Mucosa of descending colon (tissue), 3 donors: Measurements from ENCODE around the gene NAA30. TPM values are rescaled to one million over a fixed set of nuclear protein-coding genes. Genes with fewer than 3 reads are reported as not detected.
"Not testable (repeated sequence)": the region's sequence is repeated elsewhere in the genome, so short reads cannot be mapped to it uniquely, and the experiment has no call there.

Experiments used
- ATAC-seq: fragments of 200-7000 bp; cut with Tn5 transposase; one replicate; pipeline ENCODE4 v1.9.1; 2020; ENCODE audit warnings: mild to moderate bottlenecking, moderate library complexity
- DNase-seq, 3 donors: peaks; one replicate each; pipeline ENCODE4 v3.0.0-alpha.2; 2020
- H3K36me3 ChIP-seq: fragments of 200-600 bp; one replicate; pipeline ENCODE4 v1.8.0; 2021; ENCODE audit warnings: low read depth, mild to moderate bottlenecking
- H3K4me1 ChIP-seq: fragments of 200-600 bp; one replicate; pipeline ENCODE4 v1.8.0; 2021; ENCODE audit warnings: low read depth, mild to moderate bottlenecking
- H3K4me3 ChIP-seq: fragments of 200-600 bp; one replicate; pipeline ENCODE4 v1.8.0; 2021; ENCODE audit warnings: mild to moderate bottlenecking
- H3K9me3 ChIP-seq: fragments of 200-600 bp; one replicate; pipeline ENCODE4 v1.8.0; 2021; ENCODE audit warnings: mild to moderate bottlenecking
- intact Hi-C, 2 donors: fragments of 100-400 bp; cut with DNase I in 1 of 2; cut with micrococcal nuclease in 1 of 2; formaldehyde crosslinking; loops; one replicate each; pipeline versions ENCODE4 v1.11.0 to v1.11.1; 2022; cut with DNase I, micrococcal nuclease
- total RNA-seq, 3 donors: library from RNA; stranded (reverse); fragmentation: NEBNext Ultra II Directional in 2 of 3; extraction: Animal tissue kit (Norgen Biotek cat#: 25700) in 2 of 3; gene quantifications; one replicate each; pipeline versions ENCODE4 v1.2.1 to v1.2.4, GENCODE V29; 2021 to 2023
- TF ChIP-seq, protein P1 (sequence below): fragments of 200-600 bp; IDR thresholded peaks from one replicate; pipeline ENCODE4 v1.8.0; 2022; ENCODE audit warnings: antibody characterized with exemption, mild to moderate bottlenecking
- donor health status: DM: no; HTN: no; CAD: no; lungs with moderate emphysema.
- donor health status: DM: no; HTN: no; CAD: no.
- donor health status: DM: no; HTN: yes; CAD: no.

Gene NAA30
- total RNA-seq, 3 donors from 2014 or later = 14.1 to 23.2 (median 16.2) TPM

DNA sequence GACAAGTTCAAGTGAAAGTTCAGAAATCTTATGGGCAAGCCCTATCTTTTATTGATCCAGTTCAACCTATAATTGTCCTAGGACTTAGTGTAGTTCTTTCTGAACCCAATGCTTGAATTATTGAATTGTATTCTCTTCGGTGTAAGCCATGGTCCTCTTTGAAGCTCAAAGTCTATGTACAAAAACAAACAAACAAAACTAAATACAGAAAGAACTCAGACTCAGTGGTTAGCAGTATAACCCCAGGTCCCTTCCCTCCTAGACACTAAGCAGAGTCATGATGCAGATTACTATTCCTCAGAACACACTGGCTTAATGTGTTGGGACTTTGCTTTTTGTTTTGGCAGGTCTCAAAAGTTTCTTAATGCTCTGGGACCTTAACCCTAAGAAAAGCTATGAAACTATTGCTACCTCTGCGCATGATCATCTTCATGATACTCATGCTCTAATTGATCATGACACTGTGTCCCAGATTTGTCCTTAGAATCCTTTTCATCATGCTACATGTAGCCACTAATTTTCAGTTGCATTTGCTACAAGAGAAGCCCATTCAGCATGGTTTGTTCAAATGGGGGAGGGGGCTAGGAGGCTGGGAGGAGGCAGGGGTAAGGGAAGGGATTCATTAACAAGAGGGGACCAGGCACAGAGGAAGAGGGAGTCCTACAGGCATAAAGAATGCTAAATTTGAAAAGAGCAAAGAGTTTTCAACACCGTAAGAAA lies 35.1 kb upstream of the NAA30 start:
- H3K4me1 ChIP-seq = no peaks in the 10 kb centered on the region
- DNase-seq (no peak), ATAC-seq (no peak)
- intact Hi-C loops = no loop called here
- H3K4me3 ChIP-seq = no peak overlapping the region
- H3K36me3 ChIP-seq = no peaks in the 10 kb centered on the region
- H3K9me3 ChIP-seq = no peaks in the 10 kb centered on the region
- TF ChIP-seq, protein P1, sequence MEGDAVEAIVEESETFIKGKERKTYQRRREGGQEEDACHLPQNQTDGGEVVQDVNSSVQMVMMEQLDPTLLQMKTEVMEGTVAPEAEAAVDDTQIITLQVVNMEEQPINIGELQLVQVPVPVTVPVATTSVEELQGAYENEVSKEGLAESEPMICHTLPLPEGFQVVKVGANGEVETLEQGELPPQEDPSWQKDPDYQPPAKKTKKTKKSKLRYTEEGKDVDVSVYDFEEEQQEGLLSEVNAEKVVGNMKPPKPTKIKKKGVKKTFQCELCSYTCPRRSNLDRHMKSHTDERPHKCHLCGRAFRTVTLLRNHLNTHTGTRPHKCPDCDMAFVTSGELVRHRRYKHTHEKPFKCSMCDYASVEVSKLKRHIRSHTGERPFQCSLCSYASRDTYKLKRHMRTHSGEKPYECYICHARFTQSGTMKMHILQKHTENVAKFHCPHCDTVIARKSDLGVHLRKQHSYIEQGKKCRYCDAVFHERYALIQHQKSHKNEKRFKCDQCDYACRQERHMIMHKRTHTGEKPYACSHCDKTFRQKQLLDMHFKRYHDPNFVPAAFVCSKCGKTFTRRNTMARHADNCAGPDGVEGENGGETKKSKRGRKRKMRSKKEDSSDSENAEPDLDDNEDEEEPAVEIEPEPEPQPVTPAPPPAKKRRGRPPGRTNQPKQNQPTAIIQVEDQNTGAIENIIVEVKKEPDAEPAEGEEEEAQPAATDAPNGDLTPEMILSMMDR = no peak

GRCh38 chr14:57362361-57362760 lies 28.0 kb upstream of the NAA30 start:
- Histone ChIP-seq H3K4me1 (no peaks in the 10 kb centered on the region), H3K4me3 (no peak overlapping the region), H3K9me3 (no peaks in the 10 kb centered on the region), H3K36me3 (no peaks in the 10 kb centered on the region)
- ATAC-seq (no peak), DNase-seq (no peak)
- intact Hi-C loops = no loop called here
- TF ChIP-seq, protein P1 = no peak

DNA sequence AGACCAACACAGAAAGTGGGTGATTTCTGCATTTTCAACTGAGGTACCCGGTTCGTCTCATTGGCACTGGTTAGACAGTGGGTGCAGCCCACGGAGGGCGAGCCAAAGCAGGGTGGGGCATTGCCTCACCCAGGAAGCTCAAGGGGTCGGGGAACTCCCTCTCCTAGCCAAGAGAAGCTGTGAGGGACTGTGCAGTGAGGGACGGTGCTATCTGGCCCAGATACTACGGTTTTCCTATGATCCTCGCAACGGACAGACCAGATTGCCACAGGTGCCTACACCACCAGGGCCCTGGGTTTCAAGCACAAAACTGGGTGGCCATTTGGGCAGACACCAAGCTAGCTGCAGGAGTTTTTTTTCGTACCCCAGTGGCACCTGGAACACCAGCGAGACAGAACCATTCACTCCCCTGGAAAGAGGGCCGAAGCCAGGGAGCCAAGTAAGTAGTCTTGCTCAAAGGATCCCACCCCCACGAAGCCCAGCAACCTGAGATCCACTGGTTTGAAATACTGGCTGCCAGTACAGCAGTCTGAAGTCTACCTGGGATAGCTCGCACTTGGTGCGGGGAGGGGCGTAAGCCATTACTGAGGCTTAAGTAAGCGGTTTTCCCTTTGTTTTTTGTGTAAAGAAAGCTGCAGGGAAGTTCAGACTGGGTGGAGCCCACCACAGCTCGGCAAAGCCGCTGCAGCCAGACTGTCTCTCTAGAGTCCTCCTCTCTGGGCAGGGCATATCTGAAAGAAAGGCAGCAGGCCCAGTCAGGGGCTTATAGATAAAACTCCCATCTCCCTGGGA lies 25.5 kb upstream of the NAA30 start:
- no peak for ATAC-seq
- Histone ChIP-seq H3K4me1 (no peaks in the 10 kb centered on the region), H3K36me3 (no peaks in the 10 kb centered on the region), H3K4me3 (no peak overlapping the region), H3K9me3 (no peaks in the 10 kb centered on the region)
- DNase-seq = no peak
- intact Hi-C loops = no loop called here
- TF ChIP-seq, protein P1 = no peak

DNA sequence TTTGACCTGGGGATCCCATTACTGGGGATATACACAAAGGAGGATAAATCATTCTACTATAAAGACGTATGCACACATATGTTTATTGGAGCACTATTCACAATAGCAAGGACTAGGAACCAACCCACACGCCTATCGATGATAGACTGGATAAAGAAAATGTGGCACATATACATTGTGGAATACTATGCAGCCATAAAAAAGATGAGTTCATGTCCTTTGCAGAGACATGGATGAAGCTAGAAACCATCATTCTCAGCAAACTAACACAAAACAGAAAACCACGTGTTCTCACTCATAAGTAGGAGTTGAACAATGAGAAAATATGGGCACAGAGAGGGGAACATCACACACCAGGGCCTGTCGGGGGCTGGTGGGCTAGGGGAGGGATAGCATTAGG lies 20.2 kb upstream of the NAA30 start:
- intact Hi-C loops, DNase-seq, H3K9me3 ChIP-seq, H3K4me3 ChIP-seq, H3K36me3 ChIP-seq, H3K4me1 ChIP-seq, ATAC-seq: not testable (repeated sequence)

DNA sequence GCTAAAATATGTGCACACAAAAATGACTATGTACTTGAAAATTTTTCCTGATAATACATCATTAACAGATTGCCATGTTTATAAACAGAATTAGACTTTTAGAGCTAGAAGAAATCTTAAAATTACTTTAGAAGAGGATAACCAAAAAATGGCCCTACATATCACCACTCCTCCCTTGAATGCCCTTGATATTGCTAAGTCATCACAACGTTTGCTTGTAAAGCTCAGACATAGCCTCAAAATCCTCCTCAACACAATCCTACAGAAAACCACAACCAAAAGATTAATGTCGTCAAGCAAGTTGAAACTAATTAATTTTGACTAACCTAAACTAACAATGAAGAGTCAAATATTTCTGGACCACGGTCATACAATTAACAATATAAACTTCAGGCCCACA lies 19.4 kb upstream of the NAA30 start:
- DNase-seq (no peak), ATAC-seq (no peak)
- TF ChIP-seq, protein P1 = no peak
- intact Hi-C loops = no loop called here
- H3K36me3 ChIP-seq = no peaks in the 10 kb centered on the region
- no peaks in the 10 kb centered on the region for H3K4me1 ChIP-seq
- H3K4me3 ChIP-seq = no peak overlapping the region
- no peaks in the 10 kb centered on the region for H3K9me3 ChIP-seq

- intact Hi-C loops = no loop called here
- H3K4me3 ChIP-seq = no peak overlapping the region
- TF ChIP-seq, protein P1 = no peak
- ATAC-seq = no peak
- H3K4me1 ChIP-seq = no peaks in the 10 kb centered on the region
- no peaks in the 10 kb centered on the region for H3K9me3 ChIP-seq
- no peaks in the 10 kb centered on the region for H3K36me3 ChIP-seq
- no peak for DNase-seq
These were observed 15.2 kb upstream of the NAA30 start for GRCh38 chr14:57375156-57375555.
